ENCODE measurements around the gene ARF4.

Gene ARF4

DNA sequence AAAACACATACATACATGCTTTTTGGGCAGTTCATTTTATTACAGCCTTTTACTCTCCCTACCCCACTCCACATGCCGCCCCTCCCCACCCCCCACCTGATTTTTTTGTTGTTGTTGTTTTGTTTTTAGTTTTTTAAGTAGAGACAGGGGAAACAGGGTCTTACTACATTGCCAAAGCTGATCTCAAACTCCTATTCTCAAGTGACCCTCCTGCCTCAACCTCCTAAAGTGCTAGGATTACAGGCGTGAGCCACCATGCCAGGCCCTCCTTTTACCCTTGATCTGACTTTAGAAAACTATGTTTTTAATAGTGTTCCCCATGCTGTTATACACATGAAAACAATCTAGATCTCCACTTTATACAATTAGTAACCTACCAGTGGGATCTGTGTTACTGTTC, 26.3 kb downstream of the ARF4 start:
- Histone ChIP-seq H3K36me3 (ENCODE audit: insufficient read depth, low read length) (peaks cover 10% of the 10 kb centered on the region), H3K9me3 (ENCODE audit: low read depth, low read length) (no peaks in the 10 kb centered on the region), H3K27ac (no peak overlapping the region), H3K4me3 (no peak overlapping the region), H3K9ac (ENCODE audit: insufficient read length) (no peak overlapping the region)
- no peak for DNase-seq (ENCODE audit: low read depth, low spot score)
- no peak for TF ChIP-seq POLR2AphosphoS5 (IDR thresholded peaks at IDR 0.05; ENCODE audit: borderline replicate concordance, low read depth, low read length)
- TF ChIP-seq EZH2 (IDR thresholded peaks at IDR 0.05), result no peak
- no peak for TF ChIP-seq FOXP2 (optimal IDR thresholded peaks at IDR 0.05; ENCODE audit: control extremely low read depth, extremely low read length, insufficient read depth)

- TF ChIP-seq EZH2 (IDR thresholded peaks at IDR 0.05), result no peak
- no peak for TF ChIP-seq FOXP2 (optimal IDR thresholded peaks at IDR 0.05; ENCODE audit: control extremely low read depth, extremely low read length, insufficient read depth)
- no peak for TF ChIP-seq POLR2AphosphoS5 (IDR thresholded peaks at IDR 0.05; ENCODE audit: borderline replicate concordance, low read depth, low read length)
- H3K9ac ChIP-seq (ENCODE audit: insufficient read length), result no peak overlapping the region
- no peaks in the 10 kb centered on the region for H3K9me3 ChIP-seq (ENCODE audit: low read depth, low read length)
- no peak overlapping the region for H3K27ac ChIP-seq
- DNase-seq (ENCODE audit: low read depth, low spot score), result no peak
- peaks cover 4% of the 10 kb centered on the region for H3K36me3 ChIP-seq (ENCODE audit: insufficient read depth, low read length)
- no peak overlapping the region for H3K4me3 ChIP-seq
These were observed 27.2 kb downstream of the ARF4 start for GRCh38 chr3:57569859-57570450.

DNA sequence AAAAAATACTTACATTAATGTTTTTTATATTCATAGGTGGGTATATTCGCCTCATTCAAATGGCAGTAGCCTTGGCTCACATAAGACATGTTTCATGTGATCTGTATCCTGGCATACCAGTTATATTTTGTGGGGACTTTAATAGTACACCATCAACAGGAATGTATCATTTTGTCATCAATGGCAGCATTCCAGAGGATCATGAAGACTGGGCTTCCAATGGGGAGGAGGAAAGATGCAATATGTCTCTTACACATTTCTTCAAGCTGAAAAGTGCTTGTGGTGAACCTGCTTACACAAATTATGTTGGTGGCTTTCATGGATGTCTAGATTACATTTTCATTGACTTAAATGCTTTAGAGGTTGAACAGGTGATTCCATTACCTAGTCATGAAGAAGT, 37.6 kb downstream of the ARF4 start:
- Histone ChIP-seq H3K9me3 (ENCODE audit: low read depth, low read length) (no peaks in the 10 kb centered on the region), H3K9ac (ENCODE audit: insufficient read length) (no peak overlapping the region), H3K36me3 (ENCODE audit: insufficient read depth, low read length) (peaks cover 8% of the 10 kb centered on the region; the same call in 1 of the 2 replicates), H3K4me3 (no peak overlapping the region), H3K27ac (no peak overlapping the region)
- TF ChIP-seq EZH2 (IDR thresholded peaks at IDR 0.05) (no peak), POLR2AphosphoS5 (IDR thresholded peaks at IDR 0.05; ENCODE audit: borderline replicate concordance, low read depth, low read length) (no peak), FOXP2 (optimal IDR thresholded peaks at IDR 0.05; ENCODE audit: control extremely low read depth, extremely low read length, insufficient read depth) (no peak)
- no peak for DNase-seq (ENCODE audit: low read depth, low spot score)

DNA sequence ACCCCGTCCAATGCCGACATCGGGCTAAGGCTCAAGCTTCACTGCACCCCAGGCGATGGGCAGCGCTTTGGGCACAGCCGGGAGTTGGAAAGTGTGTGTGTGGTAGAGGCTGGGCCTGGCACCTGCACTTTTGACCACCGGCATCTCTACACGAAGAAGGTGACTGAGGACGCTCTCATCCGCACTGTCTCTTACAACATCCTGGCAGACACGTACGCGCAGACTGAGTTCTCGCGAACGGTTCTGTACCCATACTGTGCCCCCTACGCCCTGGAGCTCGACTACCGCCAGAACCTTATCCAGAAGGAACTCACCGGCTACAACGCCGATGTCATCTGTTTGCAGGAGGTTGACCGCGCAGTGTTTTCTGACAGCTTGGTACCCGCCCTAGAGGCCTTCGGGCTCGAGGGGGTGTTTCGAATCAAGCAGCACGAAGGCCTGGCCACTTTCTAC, 40.0 kb downstream of the ARF4 start:
- TF ChIP-seq POLR2AphosphoS5 (IDR thresholded peaks at IDR 0.05; ENCODE audit: borderline replicate concordance, low read depth, low read length) (no peak), FOXP2 (optimal IDR thresholded peaks at IDR 0.05; ENCODE audit: control extremely low read depth, extremely low read length, insufficient read depth) (no peak), EZH2 (IDR thresholded peaks at IDR 0.05) (no peak)
- peaks cover 8% of the 10 kb centered on the region; the same call in 1 of the 2 replicates for H3K36me3 ChIP-seq (ENCODE audit: insufficient read depth, low read length)
- H3K27ac ChIP-seq, result no peak overlapping the region

DNA sequence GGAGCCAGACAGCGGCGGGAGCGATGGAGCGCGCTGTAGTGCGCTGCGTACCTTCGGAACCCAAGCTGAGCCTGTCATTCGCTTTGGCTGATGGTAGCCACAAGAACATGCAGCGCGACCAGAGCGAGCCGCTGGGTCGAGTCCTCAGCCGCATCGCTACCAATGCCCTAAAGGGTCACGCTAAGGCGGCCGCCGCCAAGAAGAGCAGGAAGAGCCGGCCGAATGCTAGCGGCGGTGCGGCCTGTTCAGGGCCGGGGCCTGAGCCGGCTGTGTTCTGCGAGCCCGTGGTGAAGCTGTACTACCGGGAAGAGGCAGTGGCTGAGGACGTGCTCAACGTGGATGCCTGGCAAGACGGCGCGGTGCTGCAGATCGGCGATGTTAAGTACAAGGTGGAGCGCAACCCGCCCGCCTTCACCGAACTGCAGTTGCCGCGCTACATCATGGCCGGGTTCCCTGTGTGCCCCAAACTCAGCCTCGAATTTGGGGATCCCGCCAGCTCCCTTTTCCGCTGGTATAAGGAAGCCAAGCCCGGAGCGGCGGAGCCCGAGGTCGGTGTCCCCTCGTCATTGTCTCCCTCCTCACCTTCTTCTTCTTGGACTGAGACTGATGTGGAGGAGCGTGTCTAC, 40.6 kb downstream of the ARF4 start:
- Histone ChIP-seq H3K9ac (ENCODE audit: insufficient read length) (peak overlapping the region; percentile 89), H3K9me3 (ENCODE audit: low read depth, low read length) (no peaks in the 10 kb centered on the region), H3K4me3 (peak overlapping the region; percentile 87), H3K27ac (no peak overlapping the region), H3K36me3 (ENCODE audit: insufficient read depth, low read length) (peaks cover 8% of the 10 kb centered on the region; the same call in 1 of the 2 replicates)
- DNase-seq (ENCODE audit: low read depth, low spot score), result no peak
- no peak for TF ChIP-seq POLR2AphosphoS5 (IDR thresholded peaks at IDR 0.05; ENCODE audit: borderline replicate concordance, low read depth, low read length)
- TF ChIP-seq EZH2 (IDR thresholded peaks at IDR 0.05), result no peak
- no peak for TF ChIP-seq FOXP2 (optimal IDR thresholded peaks at IDR 0.05; ENCODE audit: control extremely low read depth, extremely low read length, insufficient read depth)

More for the DNA sequence above, 40.0 kb downstream of the ARF4 start:
- Histone ChIP-seq H3K9ac (ENCODE audit: insufficient read length) (peak overlapping the region; percentile 89), H3K9me3 (ENCODE audit: low read depth, low read length) (no peaks in the 10 kb centered on the region), H3K4me3 (peak overlapping the region; percentile 87)
- DNase-seq (ENCODE audit: low read depth, low spot score), result no peak

DNA sequence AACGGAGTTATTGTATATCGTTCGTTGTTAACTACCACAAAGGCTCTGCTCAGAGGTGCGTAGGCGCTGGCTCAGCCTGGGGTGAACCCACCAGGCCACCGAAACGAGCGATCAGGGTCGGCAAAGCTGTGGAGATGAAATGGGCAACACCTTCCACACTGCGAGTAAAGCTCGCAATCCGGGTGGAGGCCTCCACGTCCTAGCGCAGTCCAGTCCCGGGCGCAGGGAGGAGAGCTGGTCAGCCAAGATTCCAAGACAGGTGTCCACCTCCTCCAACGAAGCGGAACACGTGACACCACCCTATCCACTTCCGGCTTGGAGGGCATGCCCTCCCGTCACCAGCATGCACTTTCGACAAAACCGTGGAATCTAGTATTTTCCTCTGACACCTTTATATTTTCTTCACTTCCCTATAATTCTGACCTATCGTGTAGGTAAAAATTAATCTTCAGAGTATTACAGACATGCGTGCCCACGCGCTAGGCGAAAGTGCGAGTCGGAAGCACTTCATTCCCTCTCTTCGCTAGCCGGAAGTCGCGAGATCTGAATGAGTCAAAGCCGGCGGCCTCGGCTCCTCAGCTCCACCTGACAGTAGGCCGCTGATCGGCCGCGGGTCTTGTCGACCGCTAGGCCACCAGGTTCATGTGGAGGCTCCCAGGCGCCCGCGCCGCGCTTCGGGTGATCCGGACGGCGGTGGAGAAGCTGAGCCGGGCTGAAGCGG, 41.2 kb downstream of the ARF4 start, which contains the start of gene PDE12:
TSS of gene PDE12 (plus strand) at position 537 of the 721 bp plus-strand sequence. CDS start at position 643, 106 bp downstream.
- Histone ChIP-seq H3K27ac (peak within 1 kb of the TSS; percentile 91), H3K9me3 (ENCODE audit: low read depth, low read length) (no peaks in the 10 kb centered on the region), H3K9ac (ENCODE audit: insufficient read length) (peak within 1 kb of the TSS; percentile 89), H3K36me3 (ENCODE audit: insufficient read depth, low read length) (peaks cover 6% of the 10 kb centered on the region; the same call in 1 of the 2 replicates), H3K4me3 (peak within 1 kb of the TSS; percentile 87)
- TF ChIP-seq EZH2 (IDR thresholded peaks at IDR 0.05), result no peak
- TF ChIP-seq POLR2AphosphoS5 (IDR thresholded peaks at IDR 0.05; ENCODE audit: borderline replicate concordance, low read depth, low read length), result peak; percentile 48; the same call in 1 of the 2 replicates
- DNase-seq (ENCODE audit: low read depth, low spot score), result peak; percentile 37

- TF ChIP-seq POLR2AphosphoS5 (IDR thresholded peaks at IDR 0.05; ENCODE audit: borderline replicate concordance, low read depth, low read length) (no peak), EZH2 (IDR thresholded peaks at IDR 0.05) (no peak), FOXP2 (optimal IDR thresholded peaks at IDR 0.05; ENCODE audit: control extremely low read depth, extremely low read length, insufficient read depth) (no peak)
- Histone ChIP-seq H3K27ac (no peak overlapping the region), H3K9ac (ENCODE audit: insufficient read length) (peak overlapping the region; percentile 89), H3K9me3 (ENCODE audit: low read depth, low read length) (no peaks in the 10 kb centered on the region), H3K4me3 (peak overlapping the region; percentile 87), H3K36me3 (ENCODE audit: insufficient read depth, low read length) (peaks cover 3% of the 10 kb centered on the region; the same call in 1 of the 2 replicates)
- DNase-seq (ENCODE audit: low read depth, low spot score), result no peak
These were observed 41.8 kb downstream of the ARF4 start for GRCh38 chr3:57555306-57555705.

DNA sequence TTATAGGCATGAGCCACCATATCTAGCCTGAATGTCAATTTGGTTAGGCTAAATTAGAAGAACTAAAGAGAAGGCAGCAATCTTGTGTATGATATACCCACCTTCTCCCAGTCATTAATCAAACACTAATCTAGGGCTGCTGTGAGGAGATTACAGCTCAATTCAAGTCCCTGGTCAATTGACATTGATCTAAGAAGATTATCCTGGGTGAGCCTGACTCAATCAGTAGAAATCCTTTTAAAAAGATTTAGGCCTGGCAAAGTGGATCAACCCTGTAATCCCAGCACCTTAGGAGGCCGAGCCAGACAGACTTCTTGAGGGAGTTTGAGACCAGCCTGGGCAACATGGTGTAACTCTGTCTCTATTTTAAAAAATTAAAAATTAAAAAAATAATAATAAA, 50.5 kb downstream of the ARF4 start:
- H3K9ac ChIP-seq (ENCODE audit: insufficient read length), result no peak overlapping the region
- H3K36me3 ChIP-seq (ENCODE audit: insufficient read depth, low read length), result no peaks in the 10 kb centered on the region
- no peak for TF ChIP-seq POLR2AphosphoS5 (IDR thresholded peaks at IDR 0.05; ENCODE audit: borderline replicate concordance, low read depth, low read length)
- TF ChIP-seq EZH2 (IDR thresholded peaks at IDR 0.05), result no peak
- no peak for TF ChIP-seq FOXP2 (optimal IDR thresholded peaks at IDR 0.05; ENCODE audit: control extremely low read depth, extremely low read length, insufficient read depth)
- H3K9me3 ChIP-seq (ENCODE audit: low read depth, low read length), result no peaks in the 10 kb centered on the region
- no peak overlapping the region for H3K4me3 ChIP-seq
- H3K27ac ChIP-seq, result no peak overlapping the region
- DNase-seq (ENCODE audit: low read depth, low spot score), result no peak

All from SK-N-MC (cell line).